ENCODE data around the gene LNX2.

LNX2 gene

GRCh38 chr13:27627380-27627779 lies 7.1 kb upstream of the LNX2 start:
- peaks cover 1% of the 10 kb centered on the region for H3K9me3 ChIP-seq (ENCODE audit: insufficient read depth, low read depth, low read length)
- no peak for DNase-seq
- no peaks in the 10 kb centered on the region for H3K79me2 ChIP-seq (ENCODE audit: control insufficient read depth, insufficient read depth, low read length, poor library complexity)
- no peak overlapping the region for H2BK120ac ChIP-seq (ENCODE audit: insufficient read depth, low read length, poor library complexity)
- H3K27me3 ChIP-seq (ENCODE audit: insufficient read depth, low read length) = no peaks in the 10 kb centered on the region
- H4K8ac ChIP-seq (ENCODE audit: low read depth, low read length) = no peak overlapping the region
- peaks cover 0 to 4% of the 10 kb centered on the region in 2 experiments for H3K4me1 ChIP-seq (ENCODE audit: control insufficient read depth in 1 of 2, insufficient read depth in 2 of 2, low read length in 2 of 2)
- H3K27ac ChIP-seq (ENCODE audit: low read depth, low read length) = no peak overlapping the region
- H4K12ac ChIP-seq (ENCODE audit: low read depth, low read length) = no peak overlapping the region
- no peaks in the 10 kb centered on the region for H3K79me1 ChIP-seq (ENCODE audit: low read length)
- no peak overlapping the region for H2BK5ac ChIP-seq (ENCODE audit: low read depth, low read length, poor library complexity)
- no peak overlapping the region for H4K91ac ChIP-seq (ENCODE audit: low read depth, low read length)
- no peak overlapping the region for H2AK5ac ChIP-seq (ENCODE audit: low read length)
- peaks cover 0 to 11% of the 10 kb centered on the region in 2 experiments for H3K36me3 ChIP-seq (ENCODE audit: control insufficient read depth in 1 of 2, insufficient read depth in 2 of 2, low read length in 2 of 2)
- no peak overlapping the region for H3K18ac ChIP-seq (ENCODE audit: low read length)
- no peak overlapping the region for H3K4me3 ChIP-seq (ENCODE audit: low read depth, low read length)
- no peak overlapping the region for H3K4ac ChIP-seq (ENCODE audit: low read depth, low read length)
- H3K14ac ChIP-seq (ENCODE audit: low read length) = no peak overlapping the region
- no peak overlapping the region for H3K4me2 ChIP-seq (ENCODE audit: low read length)
- no CpG with 5 or more reads among the region's 3 CpGs for WGBS (ENCODE audit: extremely low coverage, insufficient coverage, insufficient read length)
- H3K23ac ChIP-seq (ENCODE audit: low read length) = no peak overlapping the region
- no peak overlapping the region for H2BK12ac ChIP-seq (ENCODE audit: low read length)
- no peak overlapping the region for H2AFZ ChIP-seq (ENCODE audit: insufficient read depth, low read length, poor library complexity)
- no peak overlapping the region for H3K9ac ChIP-seq (ENCODE audit: low read length)

- Histone ChIP-seq H3K4me2 (ENCODE audit: low read length) (no peak overlapping the region), H4K12ac (ENCODE audit: low read depth, low read length) (no peak overlapping the region), H3K23ac (ENCODE audit: low read length) (no peak overlapping the region), H3K27me3 (ENCODE audit: insufficient read depth, low read length) (no peaks in the 10 kb centered on the region), H4K91ac (ENCODE audit: low read depth, low read length) (no peak overlapping the region), H3K4me1 (ENCODE audit: control insufficient read depth in 1 of 2, insufficient read depth in 2 of 2, low read length in 2 of 2) (peaks cover 0 to 4% of the 10 kb centered on the region in 2 experiments), H2AFZ (ENCODE audit: insufficient read depth, low read length, poor library complexity) (no peak overlapping the region), H3K18ac (ENCODE audit: low read length) (no peak overlapping the region), H3K27ac (ENCODE audit: low read depth, low read length) (no peak overlapping the region), H3K36me3 (ENCODE audit: control insufficient read depth in 1 of 2, insufficient read depth in 2 of 2, low read length in 2 of 2) (peaks cover 0 to 8% of the 10 kb centered on the region in 2 experiments), H2BK5ac (ENCODE audit: low read depth, low read length, poor library complexity) (no peak overlapping the region), H2BK12ac (ENCODE audit: low read length) (no peak overlapping the region), H3K4me3 (ENCODE audit: low read depth, low read length) (no peak overlapping the region), H3K9me3 (ENCODE audit: insufficient read depth, low read depth, low read length) (peaks cover 1% of the 10 kb centered on the region), H4K8ac (ENCODE audit: low read depth, low read length) (no peak overlapping the region), H2BK120ac (ENCODE audit: insufficient read depth, low read length, poor library complexity) (no peak overlapping the region), H3K14ac (ENCODE audit: low read length) (no peak overlapping the region), H3K9ac (ENCODE audit: low read length) (no peak overlapping the region), H3K79me2 (ENCODE audit: control insufficient read depth, insufficient read depth, low read length, poor library complexity) (peaks cover 7% of the 10 kb centered on the region), H3K4ac (ENCODE audit: low read depth, low read length) (no peak overlapping the region), H2AK5ac (ENCODE audit: low read length) (no peak overlapping the region), H3K79me1 (ENCODE audit: low read length) (peaks cover 12% of the 10 kb centered on the region)
- DNase-seq = no peak
- WGBS (ENCODE audit: extremely low coverage, insufficient coverage, insufficient read length) = no CpG with 5 or more reads among the region's 2 CpGs
Observed at GRCh38 chr13:27625839-27626238, 5.5 kb upstream of the LNX2 start.

GRCh38 chr13:27624071-27624470 lies 3.7 kb upstream of the LNX2 start:
- WGBS (ENCODE audit: extremely low coverage, insufficient coverage, insufficient read length) = no CpG with 5 or more reads among the region's 3 CpGs
- Histone ChIP-seq H2BK120ac (ENCODE audit: insufficient read depth, low read length, poor library complexity) (no peak overlapping the region), H3K23ac (ENCODE audit: low read length) (no peak overlapping the region), H3K18ac (ENCODE audit: low read length) (no peak overlapping the region), H2BK5ac (ENCODE audit: low read depth, low read length, poor library complexity) (no peak overlapping the region), H3K14ac (ENCODE audit: low read length) (no peak overlapping the region), H2AFZ (ENCODE audit: insufficient read depth, low read length, poor library complexity) (no peak overlapping the region), H3K4me1 (ENCODE audit: control insufficient read depth in 1 of 2, insufficient read depth in 2 of 2, low read length in 2 of 2) (peaks cover 0 to 5% of the 10 kb centered on the region in 2 experiments), H3K79me2 (ENCODE audit: control insufficient read depth, insufficient read depth, low read length, poor library complexity) (peaks cover 15% of the 10 kb centered on the region), H3K4me3 (ENCODE audit: low read depth, low read length) (no peak overlapping the region), H2AK5ac (ENCODE audit: low read length) (no peak overlapping the region), H3K9ac (ENCODE audit: low read length) (peak overlapping the region; percentile 13), H3K4ac (ENCODE audit: low read depth, low read length) (peak overlapping the region; percentile 6), H4K91ac (ENCODE audit: low read depth, low read length) (no peak overlapping the region), H2BK12ac (ENCODE audit: low read length) (no peak overlapping the region), H3K36me3 (ENCODE audit: control insufficient read depth in 1 of 2, insufficient read depth in 2 of 2, low read length in 2 of 2) (peaks cover 0 to 7% of the 10 kb centered on the region in 2 experiments), H3K27me3 (ENCODE audit: insufficient read depth, low read length) (no peaks in the 10 kb centered on the region), H4K12ac (ENCODE audit: low read depth, low read length) (no peak overlapping the region), H4K8ac (ENCODE audit: low read depth, low read length) (no peak overlapping the region), H3K9me3 (ENCODE audit: insufficient read depth, low read depth, low read length) (peaks cover 1% of the 10 kb centered on the region), H3K79me1 (ENCODE audit: low read length) (peaks cover 20% of the 10 kb centered on the region), H3K27ac (ENCODE audit: low read depth, low read length) (no peak overlapping the region), H3K4me2 (ENCODE audit: low read length) (no peak overlapping the region)
- no peak for DNase-seq

- H3K27me3 ChIP-seq (ENCODE audit: insufficient read depth, low read length) = no peaks in the 10 kb centered on the region
- peaks cover 0 to 7% of the 10 kb centered on the region in 2 experiments for H3K36me3 ChIP-seq (ENCODE audit: control insufficient read depth in 1 of 2, insufficient read depth in 2 of 2, low read length in 2 of 2)
- no peak overlapping the region for H4K91ac ChIP-seq (ENCODE audit: low read depth, low read length)
- no peak for DNase-seq
- peaks cover 17% of the 10 kb centered on the region for H3K79me2 ChIP-seq (ENCODE audit: control insufficient read depth, insufficient read depth, low read length, poor library complexity)
- no peak overlapping the region for H2BK5ac ChIP-seq (ENCODE audit: low read depth, low read length, poor library complexity)
- H3K4me2 ChIP-seq (ENCODE audit: low read length) = no peak overlapping the region
- H3K23ac ChIP-seq (ENCODE audit: low read length) = no peak overlapping the region
- no peak overlapping the region for H3K27ac ChIP-seq (ENCODE audit: low read depth, low read length)
- H3K14ac ChIP-seq (ENCODE audit: low read length) = no peak overlapping the region
- no CpG with 5 or more reads among the region's 7 CpGs for WGBS (ENCODE audit: extremely low coverage, insufficient coverage, insufficient read length)
- H3K79me1 ChIP-seq (ENCODE audit: low read length) = peaks cover 20% of the 10 kb centered on the region
- no peaks in the 10 kb centered on the region for H3K9me3 ChIP-seq (ENCODE audit: insufficient read depth, low read depth, low read length)
- no peak overlapping the region for H2AK5ac ChIP-seq (ENCODE audit: low read length)
- H4K12ac ChIP-seq (ENCODE audit: low read depth, low read length) = no peak overlapping the region
- H2BK12ac ChIP-seq (ENCODE audit: low read length) = no peak overlapping the region
- no peak overlapping the region for H2BK120ac ChIP-seq (ENCODE audit: insufficient read depth, low read length, poor library complexity)
- H3K4ac ChIP-seq (ENCODE audit: low read depth, low read length) = peak overlapping the region; percentile 59
- H3K4me1 ChIP-seq (ENCODE audit: control insufficient read depth in 1 of 2, insufficient read depth in 2 of 2, low read length in 2 of 2) = peaks cover 2 to 10% of the 10 kb centered on the region in 2 experiments
- no peak overlapping the region for H4K8ac ChIP-seq (ENCODE audit: low read depth, low read length)
- H3K9ac ChIP-seq (ENCODE audit: low read length) = no peak overlapping the region
- H3K4me3 ChIP-seq (ENCODE audit: low read depth, low read length) = no peak overlapping the region
- H2AFZ ChIP-seq (ENCODE audit: insufficient read depth, low read length, poor library complexity) = no peak overlapping the region
- H3K18ac ChIP-seq (ENCODE audit: low read length) = no peak overlapping the region
Observed at GRCh38 chr13:27622881-27623280, 2.6 kb upstream of the LNX2 start.

Measured in trophoblast cell (in vitro differentiated cells and primary cell).